NCI-H2081 treated with DMSO at 0.1 percent for 48 hours (cell line): ENCODE measurements around the gene ARHGEF12.

Experiments used
- DNase-seq: peaks from one replicate; lab custom pipeline; 2025; lab: John Stamatoyannopoulos, UW

ARHGEF12 gene

GRCh38 chr11:120343429-120343828 lies 7.2 kb downstream of the ARHGEF12 start:
- no peak for DNase-seq

DNA sequence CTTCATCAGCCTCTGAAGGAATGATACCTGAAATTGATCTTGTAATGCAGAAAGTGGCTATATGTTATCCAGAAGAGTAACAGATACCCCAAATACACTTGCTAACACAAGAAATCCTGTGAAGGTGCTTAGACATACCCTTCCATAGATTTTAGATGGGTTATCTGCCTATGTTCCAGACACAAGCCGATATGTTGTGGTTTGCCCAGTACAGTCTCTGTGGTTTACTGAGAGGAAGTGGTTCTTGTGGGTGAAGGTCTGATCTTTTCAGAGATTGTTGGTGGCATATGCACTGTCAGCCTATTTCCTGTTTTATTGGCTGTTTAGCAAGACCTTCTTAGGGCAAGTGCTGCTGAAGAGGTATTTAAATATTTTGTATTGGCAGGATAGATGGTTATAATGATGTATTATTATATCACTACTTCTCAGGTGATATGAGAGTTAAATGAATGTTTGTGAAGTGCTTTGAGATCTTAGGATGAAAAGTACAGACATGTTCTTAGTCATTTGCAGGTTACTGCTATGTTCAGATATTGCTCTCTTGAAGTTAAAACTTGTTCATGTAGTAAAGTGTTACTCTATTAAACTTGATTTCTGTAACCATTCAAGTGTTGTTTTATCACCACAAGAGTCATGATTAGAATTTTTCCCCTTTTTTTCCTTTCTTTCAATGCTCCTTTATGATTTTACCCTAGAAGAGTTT lies 8.2 kb downstream of the ARHGEF12 start:
- no peak for DNase-seq

DNA sequence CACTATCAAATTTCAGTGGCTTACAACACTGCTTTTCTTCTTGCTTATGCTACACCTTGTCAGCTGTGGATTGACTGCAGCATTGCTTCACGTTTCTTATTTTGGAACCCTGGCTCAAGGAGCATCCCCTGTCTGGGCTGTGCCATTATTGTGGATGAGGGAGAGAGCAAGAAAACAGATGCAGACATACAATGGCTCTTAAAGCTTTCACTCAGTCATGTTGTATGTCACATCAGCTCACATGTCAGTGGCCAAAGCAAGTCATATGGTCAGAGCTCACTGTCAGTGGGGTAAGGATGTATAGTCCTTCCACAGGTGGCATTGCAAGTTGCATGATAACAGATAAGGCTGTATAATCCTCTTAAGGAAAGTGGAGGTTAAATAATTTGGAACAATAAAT lies 10.0 kb downstream of the ARHGEF12 start:
- no peak for DNase-seq

- DNase-seq = no peak
These were observed 14.4 kb downstream of the ARHGEF12 start for GRCh38 chr11:120350637-120351036.

GRCh38 chr11:120352405-120352804 lies 16.2 kb downstream of the ARHGEF12 start:
- no peak for DNase-seq

GRCh38 chr11:120354068-120354467 lies 17.9 kb downstream of the ARHGEF12 start:
- DNase-seq = no peak

DNA sequence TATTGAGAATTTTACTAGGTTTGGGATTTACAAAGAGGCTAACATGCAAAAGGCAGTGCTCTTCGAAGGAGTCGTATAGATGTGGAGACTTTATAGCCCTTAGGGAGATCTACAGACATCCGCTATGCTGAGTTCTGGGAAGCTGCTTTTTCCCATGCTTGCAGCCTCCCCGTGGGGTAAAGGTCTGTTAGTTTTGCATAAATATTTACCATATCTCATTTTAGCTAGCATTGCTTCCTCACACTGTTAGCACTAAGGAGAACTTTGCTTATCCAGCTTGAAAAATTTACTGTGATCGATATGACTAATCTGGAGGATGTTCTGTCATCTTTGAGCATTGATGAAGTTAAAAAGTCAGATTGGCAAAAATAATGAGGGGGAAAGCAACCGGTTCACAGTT lies 18.6 kb downstream of the ARHGEF12 start:
- DNase-seq = no peak

- DNase-seq = no peak
These were observed 21.4 kb downstream of the ARHGEF12 start for GRCh38 chr11:120357620-120358019.

DNA sequence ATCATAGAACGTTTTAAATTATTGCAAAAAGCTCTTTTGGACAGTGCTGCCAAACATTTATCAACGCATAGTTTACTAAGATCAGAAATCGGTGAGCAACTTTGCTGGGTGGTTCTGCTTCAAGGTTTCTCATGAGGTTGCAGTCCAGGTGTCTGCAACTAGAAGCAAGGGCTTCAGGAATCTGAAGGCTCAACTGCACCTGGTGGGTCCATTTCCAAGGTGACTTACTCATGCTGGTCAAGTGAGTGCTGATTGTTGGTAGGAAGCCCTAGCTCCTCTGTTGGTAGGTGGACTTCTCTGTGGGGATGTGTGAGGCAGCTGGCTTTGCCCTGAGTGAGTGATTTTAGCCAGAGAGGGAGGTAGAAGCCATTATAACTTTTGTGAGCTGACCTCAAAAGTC lies 22.5 kb downstream of the ARHGEF12 start:
- DNase-seq = no peak

DNA sequence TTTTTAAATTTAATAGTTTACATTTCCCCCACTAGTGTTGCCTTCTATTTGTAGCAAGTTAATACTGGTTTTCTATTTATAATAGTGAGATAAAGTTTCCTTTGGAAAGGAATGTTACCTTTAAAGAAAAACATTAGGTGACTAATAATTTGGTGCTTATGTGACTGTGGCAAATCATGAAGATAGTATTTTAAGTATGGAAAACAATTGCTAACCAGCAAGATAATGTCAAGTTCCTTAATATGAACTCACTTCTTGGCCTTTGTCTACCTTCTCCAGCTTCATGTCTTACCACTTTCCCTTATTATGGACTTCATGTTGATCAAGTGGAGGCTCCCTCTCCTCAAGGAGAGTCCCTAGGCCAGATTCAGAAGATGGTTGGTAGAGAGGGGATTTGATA lies 27.2 kb downstream of the ARHGEF12 start:
- no peak for DNase-seq

DNA sequence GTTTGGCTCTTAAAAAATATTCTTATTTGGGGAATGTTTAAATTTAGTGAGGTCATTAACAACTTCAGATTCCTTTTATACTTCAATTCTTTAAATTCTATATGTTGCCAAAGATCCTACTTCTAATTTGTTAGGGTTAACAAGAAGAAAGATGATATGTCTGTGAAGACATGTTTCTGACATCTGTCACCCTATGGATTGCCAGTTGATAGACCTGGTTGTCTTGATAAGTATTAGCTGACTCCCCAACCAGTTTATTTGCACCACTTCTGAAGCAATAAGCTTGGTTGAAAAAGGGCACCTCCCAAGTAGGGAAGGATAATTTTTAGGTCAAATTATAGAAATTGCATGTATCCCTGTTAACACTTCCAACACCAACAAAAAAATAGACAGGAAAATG lies 29.3 kb downstream of the ARHGEF12 start:
- DNase-seq = no peak

DNA sequence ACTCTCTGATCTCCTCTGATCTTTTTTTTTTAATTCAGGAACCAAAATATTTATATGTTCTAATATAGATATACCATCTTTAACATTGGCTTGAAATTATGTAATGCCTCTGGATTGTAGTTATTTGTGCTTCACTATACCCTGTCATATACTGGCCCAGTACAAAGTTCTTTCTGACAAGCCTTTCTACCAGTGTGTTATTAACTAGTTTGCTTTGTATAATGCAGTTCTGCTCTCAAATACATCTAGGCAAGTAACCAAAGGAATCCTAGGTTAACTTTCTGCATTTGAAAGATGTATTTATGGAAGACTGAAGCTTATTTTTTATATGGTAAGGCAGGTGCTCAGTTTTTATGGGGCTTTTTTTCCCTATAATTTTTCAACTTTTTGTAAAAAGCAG lies 36.1 kb downstream of the ARHGEF12 start:
- no peak for DNase-seq

DNA sequence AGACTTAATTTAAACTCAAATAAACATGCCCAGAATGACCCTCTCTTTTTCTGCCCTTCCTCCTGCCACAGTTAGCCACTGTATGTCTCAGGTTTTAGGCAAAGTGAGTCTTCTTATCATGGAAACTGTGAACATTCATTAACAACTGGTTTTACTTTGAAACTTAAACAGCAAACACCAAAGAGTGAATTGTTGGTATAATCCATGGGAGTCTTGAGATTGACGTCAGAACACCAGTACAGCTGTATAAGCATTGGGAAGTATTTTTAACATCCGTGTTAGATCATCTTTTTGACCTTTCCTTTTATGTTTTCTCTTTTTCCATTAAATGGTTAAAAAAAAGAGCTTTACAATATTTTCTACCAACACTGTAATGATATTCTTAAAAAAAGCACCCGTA lies 38.9 kb downstream of the ARHGEF12 start:
- DNase-seq = no peak

GRCh38 chr11:120376547-120377182 lies 40.5 kb downstream of the ARHGEF12 start:
- DNase-seq = no peak

- DNase-seq = no peak
These were observed 42.3 kb downstream of the ARHGEF12 start for GRCh38 chr11:120378474-120378873.

DNA sequence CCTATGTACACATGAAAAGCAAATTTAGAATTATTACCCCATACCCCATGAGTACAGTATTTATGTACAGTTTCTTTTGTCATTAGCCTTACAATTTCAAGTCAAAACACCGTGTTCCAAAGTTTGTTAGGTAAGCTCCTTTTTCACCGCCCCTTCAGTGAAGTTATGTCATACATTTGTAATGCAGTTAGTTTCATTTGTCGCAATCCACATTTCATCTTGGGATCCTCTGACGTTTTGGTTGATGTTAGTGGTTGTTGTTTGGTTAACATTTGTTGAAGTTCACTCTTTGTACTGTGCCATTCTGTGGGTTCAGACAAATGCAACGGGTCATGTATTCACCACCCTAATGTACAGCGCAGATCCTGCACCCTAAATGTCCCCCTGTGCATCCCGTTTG lies 45.2 kb downstream of the ARHGEF12 start:
- no peak for DNase-seq

GRCh38 chr11:120383518-120384155 lies 47.4 kb downstream of the ARHGEF12 start:
- DNase-seq = no peak

- no peak for DNase-seq
These were observed 48.3 kb downstream of the ARHGEF12 start for GRCh38 chr11:120384476-120384875.

DNA sequence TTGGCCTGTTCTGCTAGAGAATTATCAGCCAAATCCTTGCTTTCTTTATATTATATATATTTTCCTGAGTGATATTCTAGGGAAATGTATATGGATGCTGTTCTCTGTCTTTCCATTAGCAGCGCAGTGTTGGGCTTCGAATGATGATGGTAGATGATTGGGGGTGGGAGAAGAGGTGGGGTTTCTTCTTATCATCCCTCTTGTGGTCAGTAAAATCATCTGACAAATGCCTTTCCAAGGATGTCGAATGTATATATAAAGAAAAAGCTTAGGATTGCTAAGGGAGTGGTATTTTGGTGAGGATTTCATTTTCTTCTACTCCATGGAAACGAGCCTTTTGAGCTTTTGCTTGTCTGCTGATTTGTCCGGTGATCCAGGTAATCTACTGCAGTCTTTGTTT lies 48.9 kb downstream of the ARHGEF12 start:
- DNase-seq = no peak

GRCh38 chr11:120385655-120386054 lies 49.4 kb downstream of the ARHGEF12 start:
- DNase-seq = no peak

- DNase-seq = no peak
These were observed 50.1 kb downstream of the ARHGEF12 start for GRCh38 chr11:120386318-120386717.

- DNase-seq = no peak
These were observed 50.7 kb downstream of the ARHGEF12 start for GRCh38 chr11:120386774-120387371.

DNA sequence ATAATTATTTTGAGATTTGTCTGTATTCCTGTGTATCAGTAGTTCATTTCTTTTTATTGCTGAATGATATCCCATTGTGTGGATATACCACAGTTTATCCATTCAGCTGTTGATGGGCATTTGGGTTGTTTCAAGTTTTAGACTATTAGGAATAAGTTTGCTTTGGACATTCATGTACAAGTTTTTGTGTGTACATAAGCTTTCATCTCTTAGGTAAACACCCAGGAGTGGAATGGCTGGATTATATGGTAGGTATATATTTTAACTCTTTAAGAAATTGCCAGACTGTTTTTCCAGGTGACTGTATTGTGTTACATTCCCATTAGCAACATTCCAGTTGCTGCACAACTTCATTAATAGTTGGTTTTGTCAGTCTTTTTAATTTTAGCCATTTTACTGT lies 52.0 kb downstream of the ARHGEF12 start:
- no peak for DNase-seq
